Gastrocnemius medialis (tissue), 4 donors: Measurements from ENCODE around the gene CPSF3. TPM values are rescaled to one million over a fixed set of nuclear protein-coding genes. Genes with fewer than 3 reads are reported as not detected.
A peak's percentile ranks its signal among the peaks of the same experiment; 100 is the strongest.

Experiments used
- ATAC-seq, 2 donors: fragments of 150-250 bp; one replicate each; pipeline ENCODE4 v1.9.1; 2016
- DNase-seq, 2 donors: peaks; one replicate each; pipeline ENCODE4 v3.0.0-alpha.2; 2019
- H3K27ac ChIP-seq, 4 donors: fragments of 200-600 bp; sonication (generic); 1 replicate in 1 of 4; 2 replicates in 3 of 4; pipeline ENCODE4 v1.5.1; 2016 to 2018; ENCODE audit warnings: mild to moderate bottlenecking in 2 of 4, moderate library complexity in 1 of 4
- H3K27me3 ChIP-seq, 3 donors: fragments of 200-600 bp; sonication (generic) in 2 of 3; 1 replicate in 1 of 3; 2 replicates in 2 of 3; pipeline versions ENCODE4 v1.5.1 to v1.6.0; 2016 to 2019; ENCODE audit warnings: mild to moderate bottlenecking in 1 of 3, moderate library complexity in 1 of 3
- H3K36me3 ChIP-seq, 2 donors: fragments of 200-600 bp; sonication (generic) in 1 of 2; one replicate each; pipeline ENCODE4 v1.5.1; 2017 to 2018
- H3K4me1 ChIP-seq, 2 donors: fragments of 200-600 bp; sonication (generic) in 1 of 2; one replicate each; pipeline ENCODE4 v1.5.1; 2016 to 2017; ENCODE audit warnings: mild to moderate bottlenecking in 2 of 2
- H3K4me3 ChIP-seq, 4 donors: fragments of 200-600 bp; sonication (generic) in 3 of 4; 1 replicate in 1 of 4; 2 replicates in 3 of 4; pipeline ENCODE4 v1.5.1; 2016 to 2019; ENCODE audit warnings: mild to moderate bottlenecking in 2 of 4
- H3K9me3 ChIP-seq, 3 donors: fragments of 200-600 bp; sonication (generic) in 2 of 3; 1 replicate in 1 of 3; 2 replicates in 2 of 3; pipeline ENCODE4 v1.5.1; 2016 to 2019
- POLR2A ChIP-seq, 2 donors: fragments of 450-650 bp; IDR thresholded peaks; one replicate each; pipeline ENCODE4 v1.6.1; 2017; ENCODE audit warnings: antibody characterized with exemption in 2 of 2, mild to moderate bottlenecking in 2 of 2, moderate library complexity in 2 of 2
- in situ Hi-C, 4 donors: fragments of 200-750 bp; cut with MboI; loops; one replicate each; pipeline versions ENCODE4 v1.15.0 to v1.8.0; 2017; ENCODE audit warnings: low sequenced_read_pairs in 4 of 4
- intact Hi-C: fragments of 100-400 bp; cut with DNase I; formaldehyde crosslinking; loops from one replicate; pipeline ENCODE4 v1.15.1; 2023; ENCODE audit warnings: low total_unique reads
- total RNA-seq, 4 donors: library from RNA; depleted of rRNA; stranded (reverse); fragments of >200 nt; gene quantifications; one replicate each; pipeline versions ENCODE4 v1.1.0 to v1.2.3, GENCODE V29; 2016
- TF ChIP-seq, protein P1 (sequence below), 5 experiments: fragments of 450-650 bp in 3 of 5; fragments of 200-600 bp in 2 of 5; sonication (generic) in 2 of 5; IDR thresholded peaks in 4 of 5; conservative IDR thresholded peaks in 1 of 5; 1 replicate in 4 of 5; 2 replicates in 1 of 5; pipeline ENCODE4 v1.5.1; 2016 to 2019; ENCODE audit warnings: antibody characterized with exemption in 5 of 5, mild to moderate bottlenecking in 3 of 5, moderate library complexity in 3 of 5

The CPSF3 gene
- total RNA-seq, 4 donors from 2014 or later, result 20.9 to 51.8 (median 24.1) TPM

DNA sequence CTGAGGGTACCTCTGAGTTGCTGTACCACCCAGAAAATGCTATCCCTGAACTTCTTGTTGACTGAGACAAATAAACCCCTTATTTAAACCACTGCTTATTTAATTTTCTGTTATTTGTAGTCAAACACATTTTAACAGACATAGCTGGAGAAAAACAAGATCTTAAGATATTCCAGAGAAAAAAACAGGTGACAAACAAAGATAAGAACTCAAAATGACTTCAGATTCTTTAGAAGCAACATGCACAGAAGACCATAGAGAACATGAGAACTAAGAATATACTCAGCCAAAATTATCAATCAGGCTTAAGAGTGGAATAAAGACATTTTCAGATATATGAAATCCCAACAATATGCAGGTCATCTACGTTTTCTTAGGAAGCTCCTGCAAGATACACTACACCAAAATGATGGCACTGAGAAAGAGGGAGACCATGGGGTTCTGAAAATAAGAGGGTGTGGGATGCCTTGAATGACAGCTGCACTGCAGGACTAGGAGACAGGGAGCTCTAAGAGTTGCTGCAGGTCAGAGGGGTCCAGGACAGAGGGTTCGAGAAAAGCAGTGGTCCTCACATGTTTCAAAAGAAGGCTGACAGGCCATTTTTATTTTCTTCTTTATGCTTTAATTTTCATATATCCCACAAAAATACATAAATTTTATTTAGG lies 93.8 kb downstream of the CPSF3 start:
- H3K27me3 ChIP-seq, result no peaks in the 10 kb centered on the region
- H3K36me3 ChIP-seq, result peaks cover 0 to 65% of the 10 kb centered on the region in 2 donors
- intact Hi-C loops (no loop called here), in situ Hi-C loops (no loop called here)
- TF ChIP-seq, protein P1, sequence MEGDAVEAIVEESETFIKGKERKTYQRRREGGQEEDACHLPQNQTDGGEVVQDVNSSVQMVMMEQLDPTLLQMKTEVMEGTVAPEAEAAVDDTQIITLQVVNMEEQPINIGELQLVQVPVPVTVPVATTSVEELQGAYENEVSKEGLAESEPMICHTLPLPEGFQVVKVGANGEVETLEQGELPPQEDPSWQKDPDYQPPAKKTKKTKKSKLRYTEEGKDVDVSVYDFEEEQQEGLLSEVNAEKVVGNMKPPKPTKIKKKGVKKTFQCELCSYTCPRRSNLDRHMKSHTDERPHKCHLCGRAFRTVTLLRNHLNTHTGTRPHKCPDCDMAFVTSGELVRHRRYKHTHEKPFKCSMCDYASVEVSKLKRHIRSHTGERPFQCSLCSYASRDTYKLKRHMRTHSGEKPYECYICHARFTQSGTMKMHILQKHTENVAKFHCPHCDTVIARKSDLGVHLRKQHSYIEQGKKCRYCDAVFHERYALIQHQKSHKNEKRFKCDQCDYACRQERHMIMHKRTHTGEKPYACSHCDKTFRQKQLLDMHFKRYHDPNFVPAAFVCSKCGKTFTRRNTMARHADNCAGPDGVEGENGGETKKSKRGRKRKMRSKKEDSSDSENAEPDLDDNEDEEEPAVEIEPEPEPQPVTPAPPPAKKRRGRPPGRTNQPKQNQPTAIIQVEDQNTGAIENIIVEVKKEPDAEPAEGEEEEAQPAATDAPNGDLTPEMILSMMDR (IDR thresholded peaks at IDR 0.05 in 4 of 5, conservative IDR thresholded peaks at IDR 0.05 in 1 of 5), result no peak
- no peak for TF ChIP-seq POLR2A (IDR thresholded peaks at IDR 0.05)
- no peak overlapping the region for H3K27ac ChIP-seq
- no peak for DNase-seq
- no peak for ATAC-seq
- H3K4me1 ChIP-seq, result no peaks in the 10 kb centered on the region
- no peaks in the 10 kb centered on the region for H3K9me3 ChIP-seq
- no peak overlapping the region for H3K4me3 ChIP-seq

GRCh38 chr2:9518163-9518562 lies 94.7 kb downstream of the CPSF3 start:
- peaks cover 0 to 55% of the 10 kb centered on the region in 2 donors for H3K36me3 ChIP-seq
- no peak for DNase-seq
- TF ChIP-seq, protein P1 (IDR thresholded peaks at IDR 0.05 in 4 of 5, conservative IDR thresholded peaks at IDR 0.05 in 1 of 5), result no peak
- TF ChIP-seq POLR2A (IDR thresholded peaks at IDR 0.05), result no peak
- in situ Hi-C loops, result no loop called here
- no peak for ATAC-seq
- no peaks in the 10 kb centered on the region for H3K4me1 ChIP-seq
- H3K9me3 ChIP-seq, result no peaks in the 10 kb centered on the region
- no peak overlapping the region for H3K27ac ChIP-seq
- intact Hi-C loops, result no loop called here
- H3K4me3 ChIP-seq, result no peak overlapping the region
- H3K27me3 ChIP-seq, result no peaks in the 10 kb centered on the region

- no peak overlapping the region for H3K27ac ChIP-seq
- in situ Hi-C loops (no loop called here), intact Hi-C loops (no loop called here)
- no peak for DNase-seq
- no peaks in the 10 kb centered on the region for H3K27me3 ChIP-seq
- no peak overlapping the region for H3K4me3 ChIP-seq
- H3K9me3 ChIP-seq, result no peaks in the 10 kb centered on the region
- H3K36me3 ChIP-seq, result peaks cover 0 to 55% of the 10 kb centered on the region in 2 donors
- TF ChIP-seq, protein P1 (IDR thresholded peaks at IDR 0.05 in 4 of 5, conservative IDR thresholded peaks at IDR 0.05 in 1 of 5), result no peak
- no peak for TF ChIP-seq POLR2A (IDR thresholded peaks at IDR 0.05)
- no peak for ATAC-seq
- H3K4me1 ChIP-seq, result no peaks in the 10 kb centered on the region
Measured at GRCh38 chr2:9518780-9519179, 95.3 kb downstream of the CPSF3 start.

DNA sequence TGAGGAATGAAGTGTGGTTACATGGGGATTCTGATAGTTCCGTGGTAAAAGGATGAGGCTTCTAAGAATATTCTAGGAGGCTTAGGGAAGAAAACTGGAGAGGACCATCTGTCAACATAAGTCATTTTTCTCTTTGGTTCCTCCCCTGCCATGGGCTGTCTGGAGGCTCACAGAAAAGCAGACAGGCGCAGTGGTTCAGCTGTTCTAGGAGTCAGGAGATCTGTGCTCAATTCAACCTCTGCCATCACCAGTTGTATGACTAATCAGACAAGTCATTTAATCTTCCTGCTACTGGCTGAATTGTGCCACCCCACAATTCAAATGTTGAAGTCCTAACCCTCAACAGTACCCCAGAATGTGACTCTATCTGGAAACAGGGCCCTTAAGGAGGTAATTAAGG lies 95.8 kb downstream of the CPSF3 start:
- TF ChIP-seq, protein P1 (IDR thresholded peaks at IDR 0.05 in 4 of 5, conservative IDR thresholded peaks at IDR 0.05 in 1 of 5), result no peak
- TF ChIP-seq POLR2A (IDR thresholded peaks at IDR 0.05), result no peak
- Histone ChIP-seq H3K9me3 (no peaks in the 10 kb centered on the region), H3K27ac (no peak overlapping the region), H3K36me3 (peaks cover 0 to 55% of the 10 kb centered on the region in 2 donors), H3K4me3 (no peak overlapping the region), H3K4me1 (no peaks in the 10 kb centered on the region), H3K27me3 (no peaks in the 10 kb centered on the region)
- in situ Hi-C loops, result no loop called here
- DNase-seq (no peak), ATAC-seq (peak in 1 of 2 donors; percentile 73)
- intact Hi-C loops, result no loop called here

Other genes starting within 250 kb of the CPSF3 start
- gene ASAP2, start 216.8 kb upstream of the CPSF3 start, total RNA-seq, result 1 to 10 TPM; 1.9 to 4.0 (median 3.4) TPM
- gene ITGB1BP1, start 126 bp upstream of the CPSF3 start, total RNA-seq, result 10 to 100 TPM; 21.4 to 28.0 (median 26.4) TPM
- gene IAH1, start 50.9 kb downstream of the CPSF3 start, total RNA-seq, result 10 to 100 TPM; 15.8 to 45.9 (median 38.6) TPM
- 10 to 100 TPM; 13.5 to 27.1 (median 22.0) TPM for gene ADAM17, start 132.2 kb downstream of the CPSF3 start, total RNA-seq
- 10 to 100 TPM; 40.3 to 63.7 (median 48.4) TPM for gene YWHAQ, start 207.3 kb downstream of the CPSF3 start, total RNA-seq